Heart left ventricle (tissue), 13 donors: ENCODE measurements around the gene KTN1.

ENCODE experiments used
- POLR2A ChIP-seq, 2 donors: fragments of 450-650 bp; IDR thresholded peaks; one replicate each; pipeline ENCODE4 v1.6.1; 2017; ENCODE audit warnings: antibody characterized with exemption in 2 of 2, mild to moderate bottlenecking in 2 of 2, moderate library complexity in 2 of 2
- TF ChIP-seq, protein P1 (sequence below), 12 donors: fragments of 200-600 bp; sonication (generic) in 4 of 12; IDR thresholded peaks; one replicate each; pipeline versions ENCODE4 v1.5.0 to v1.8.0; 2018 to 2022; ENCODE audit warnings: antibody characterized with exemption in 12 of 12, mild to moderate bottlenecking in 5 of 12
- donor health status: ischemic (EF 13 %, LVEDD 7.1; RV severe dilation, severe dysfunction).
- donor health status: DM: no; HTN: yes; CAD: no.
- donor health status: DM: no; HTN: no; CAD: no.
- donor health status: ischemic (EF 25% LVEDD 6.9; RV normal size, moderate dysfunction).
- donor health status: ischemic (EF 25% LVEDD 5.7; RV mildly dilated, moderate dysfunction).
- donor health status: ischemic (EF 35%, LVEDD 5.7; RV mildly dilated, moderate dysfunction).
- donor health status: nonischemic (EF 11% LVEDD 7.7; RV severe dilation, severe dysfunction).
- donor health status: DM: yes; HTN: yes; CAD: no.
- donor health status: PGD.
- donor health status: ischemic (EF 29% LVEDD 5.4; RV normal size, mild dysfunction).
- donor health status: nonischemic (EF 23%, LVEDD 6.1; RV moderate dilation, normal function).

DNA sequence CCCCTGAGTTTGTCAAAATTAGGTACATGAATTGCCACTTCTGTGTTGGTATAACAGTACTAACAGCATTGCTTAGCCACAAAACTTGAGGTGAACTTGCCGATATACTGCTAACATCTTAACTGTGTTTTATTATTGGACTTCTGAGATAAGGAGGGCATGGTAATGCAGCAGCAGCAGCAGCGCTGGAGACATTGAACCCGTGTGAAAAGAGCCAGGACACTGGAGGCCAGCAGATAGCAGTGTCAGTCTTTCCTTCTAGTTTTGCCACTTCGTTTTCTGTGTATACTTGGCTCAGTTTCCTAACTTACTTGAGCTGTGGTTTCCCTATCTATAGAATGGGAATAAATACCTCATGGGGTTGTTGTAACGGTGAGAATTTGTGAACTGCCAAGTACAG is 82.7 kb downstream of the KTN1 start:
- TF ChIP-seq, protein P1, sequence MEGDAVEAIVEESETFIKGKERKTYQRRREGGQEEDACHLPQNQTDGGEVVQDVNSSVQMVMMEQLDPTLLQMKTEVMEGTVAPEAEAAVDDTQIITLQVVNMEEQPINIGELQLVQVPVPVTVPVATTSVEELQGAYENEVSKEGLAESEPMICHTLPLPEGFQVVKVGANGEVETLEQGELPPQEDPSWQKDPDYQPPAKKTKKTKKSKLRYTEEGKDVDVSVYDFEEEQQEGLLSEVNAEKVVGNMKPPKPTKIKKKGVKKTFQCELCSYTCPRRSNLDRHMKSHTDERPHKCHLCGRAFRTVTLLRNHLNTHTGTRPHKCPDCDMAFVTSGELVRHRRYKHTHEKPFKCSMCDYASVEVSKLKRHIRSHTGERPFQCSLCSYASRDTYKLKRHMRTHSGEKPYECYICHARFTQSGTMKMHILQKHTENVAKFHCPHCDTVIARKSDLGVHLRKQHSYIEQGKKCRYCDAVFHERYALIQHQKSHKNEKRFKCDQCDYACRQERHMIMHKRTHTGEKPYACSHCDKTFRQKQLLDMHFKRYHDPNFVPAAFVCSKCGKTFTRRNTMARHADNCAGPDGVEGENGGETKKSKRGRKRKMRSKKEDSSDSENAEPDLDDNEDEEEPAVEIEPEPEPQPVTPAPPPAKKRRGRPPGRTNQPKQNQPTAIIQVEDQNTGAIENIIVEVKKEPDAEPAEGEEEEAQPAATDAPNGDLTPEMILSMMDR (IDR thresholded peaks at IDR 0.05): no peak
- no peak for TF ChIP-seq POLR2A (IDR thresholded peaks at IDR 0.05)
